Cardiac fibroblast (primary cell): ENCODE measurements around the gene IPO5.
A peak's percentile ranks its signal among the peaks of the same experiment; 100 is the strongest.

Experiments
- DNase-seq, 2 donors: peaks; one replicate each; pipeline versions ENCODE4 v3.0.0 to v3.0.0-alpha.2; 2010; ENCODE audit warnings: low read depth in 2 of 2
- H3K4me3 ChIP-seq, 2 donors: replicated peaks in 1 of 2; 1 replicate in 1 of 2; 2 replicates in 1 of 2; pipeline ENCODE4 v1.5.1; 2011; ENCODE audit warnings: low read depth in 2 of 2, low read length in 2 of 2, mild to moderate bottlenecking in 2 of 2, moderate library complexity in 1 of 2
- CTCF ChIP-seq: IDR thresholded peaks from one replicate; pipeline ENCODE4 v1.5.1; 2011; ENCODE audit warnings: low read depth, mild to moderate bottlenecking, low read length, inconsistent platforms

Gene IPO5

GRCh38 chr13:97953376-97953970 is at the start of gene IPO5:
Gene IPO5, plus strand, starts transcription at chr13:97953675. Its CDS starts 23,022 bp downstream, at chr13:97976697.
- H3K4me3 ChIP-seq = no peak within 1 kb of the TSS
- TF ChIP-seq CTCF = no peak
- DNase-seq = peak in 1 of 2 donors; percentile 71

GRCh38 chr13:97904059-97904458 is 49.4 kb upstream of the IPO5 start:
- no peak for DNase-seq
- no peak for TF ChIP-seq CTCF
- no peak overlapping the region for H3K4me3 ChIP-seq

DNA sequence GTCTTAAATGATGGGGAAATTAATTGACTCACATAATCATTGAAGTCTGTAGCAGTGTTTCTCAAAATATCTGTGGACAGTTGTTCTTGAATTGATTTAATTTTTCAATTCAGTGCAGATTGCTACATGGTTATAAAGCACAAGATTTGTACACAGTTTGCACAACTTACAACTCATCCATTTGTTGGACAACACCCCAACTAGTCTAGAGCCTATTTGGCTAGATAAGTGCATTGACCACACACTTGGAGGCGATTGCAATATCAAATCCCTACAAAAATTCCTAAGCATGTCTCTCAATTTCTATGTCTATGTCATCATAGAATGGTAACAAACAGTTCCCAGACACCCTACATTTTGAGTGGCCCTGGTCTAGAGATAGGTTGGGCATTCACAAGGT is 48.0 kb upstream of the IPO5 start:
- DNase-seq = peak in 1 of 2 donors; percentile 25
- no peak for TF ChIP-seq CTCF
- H3K4me3 ChIP-seq = no peak overlapping the region

- DNase-seq = peak in 1 of 2 donors; percentile 59
- peak; percentile 50 for TF ChIP-seq CTCF
- H3K4me3 ChIP-seq = no peak overlapping the region
These were observed 42.0 kb upstream of the IPO5 start for GRCh38 chr13:97911311-97912138.

- no peak for TF ChIP-seq CTCF
- H3K4me3 ChIP-seq = no peak overlapping the region
- DNase-seq = no peak
These were observed 41.3 kb upstream of the IPO5 start for GRCh38 chr13:97912139-97912535.

DNA sequence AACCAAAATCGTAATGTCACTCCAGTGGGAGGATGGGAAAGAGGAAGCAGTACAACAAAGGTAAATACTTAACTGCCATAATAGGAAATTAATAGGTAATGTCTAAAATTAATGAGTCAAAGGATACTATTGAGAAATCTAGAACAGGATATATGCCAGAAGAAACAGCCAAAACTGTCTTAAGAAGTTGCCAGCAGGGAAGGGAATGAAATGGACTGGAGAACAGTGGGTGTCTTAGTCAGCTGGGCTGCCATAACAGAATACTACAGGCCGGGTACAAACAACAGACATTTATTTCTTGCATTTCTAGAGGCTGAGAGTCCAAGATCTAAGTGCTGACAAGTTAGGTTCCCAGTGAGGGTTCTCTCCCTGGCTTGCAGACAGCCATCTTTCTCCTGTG is 40.3 kb upstream of the IPO5 start:
- no peak overlapping the region for H3K4me3 ChIP-seq
- DNase-seq = peak; percentile 52 to 61
- TF ChIP-seq CTCF = no peak
